GM06990 (cell line): ENCODE measurements around the gene ENDOD1.

Experiments used
- DNase-seq: peaks from one replicate; pipeline ENCODE4 v3.0.0-alpha.2; 2011; ENCODE audit not compliant: insufficient read length; ENCODE audit errors: extremely low read depth
- H3K27me3 ChIP-seq: replicated peaks from 2 replicates; pipeline ENCODE4 v1.6.0; 2011; ENCODE audit warnings: low read length; ENCODE audit not compliant: control insufficient read depth, insufficient read depth
- H3K36me3 ChIP-seq: 2 replicates; pipeline ENCODE4 v1.5.1; 2011; ENCODE audit warnings: low read length; ENCODE audit not compliant: control insufficient read depth, insufficient read depth
- H3K4me3 ChIP-seq: replicated peaks from 2 replicates; pipeline ENCODE4 v1.5.1; 2011; ENCODE audit warnings: low read depth, mild to moderate bottlenecking, control low read depth, low read length
- TF ChIP-seq, protein P1 (sequence below): IDR thresholded peaks from 2 replicates; pipeline ENCODE4 v1.5.1; 2011; ENCODE audit warnings: low read length, control low read depth, mild to moderate bottlenecking, inconsistent platforms; ENCODE audit not compliant: insufficient read depth, poor library complexity, severe bottlenecking

Gene ENDOD1

DNA sequence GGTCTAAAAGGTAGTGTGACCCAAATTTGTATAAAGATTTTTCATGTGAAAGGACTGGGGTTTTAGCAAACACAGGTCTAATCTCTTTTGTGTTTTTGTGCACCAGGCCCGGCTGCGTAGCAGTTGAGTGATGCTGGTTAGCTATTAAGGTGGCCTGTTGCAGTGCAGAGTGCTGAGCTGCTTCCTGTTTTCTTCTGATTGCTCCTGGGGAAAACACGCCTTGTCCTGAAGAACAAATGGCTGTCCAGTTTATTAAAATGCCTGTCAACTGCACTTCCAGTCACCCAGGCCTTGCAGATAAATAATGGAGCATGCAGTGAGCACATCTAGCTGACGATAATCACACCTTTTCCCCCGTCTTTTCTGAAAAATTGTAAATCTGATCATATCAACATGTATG, 21.1 kb upstream of the ENDOD1 start:
- no peaks in the 10 kb centered on the region for H3K27me3 ChIP-seq
- peak; percentile 49 for DNase-seq
- TF ChIP-seq, protein P1, sequence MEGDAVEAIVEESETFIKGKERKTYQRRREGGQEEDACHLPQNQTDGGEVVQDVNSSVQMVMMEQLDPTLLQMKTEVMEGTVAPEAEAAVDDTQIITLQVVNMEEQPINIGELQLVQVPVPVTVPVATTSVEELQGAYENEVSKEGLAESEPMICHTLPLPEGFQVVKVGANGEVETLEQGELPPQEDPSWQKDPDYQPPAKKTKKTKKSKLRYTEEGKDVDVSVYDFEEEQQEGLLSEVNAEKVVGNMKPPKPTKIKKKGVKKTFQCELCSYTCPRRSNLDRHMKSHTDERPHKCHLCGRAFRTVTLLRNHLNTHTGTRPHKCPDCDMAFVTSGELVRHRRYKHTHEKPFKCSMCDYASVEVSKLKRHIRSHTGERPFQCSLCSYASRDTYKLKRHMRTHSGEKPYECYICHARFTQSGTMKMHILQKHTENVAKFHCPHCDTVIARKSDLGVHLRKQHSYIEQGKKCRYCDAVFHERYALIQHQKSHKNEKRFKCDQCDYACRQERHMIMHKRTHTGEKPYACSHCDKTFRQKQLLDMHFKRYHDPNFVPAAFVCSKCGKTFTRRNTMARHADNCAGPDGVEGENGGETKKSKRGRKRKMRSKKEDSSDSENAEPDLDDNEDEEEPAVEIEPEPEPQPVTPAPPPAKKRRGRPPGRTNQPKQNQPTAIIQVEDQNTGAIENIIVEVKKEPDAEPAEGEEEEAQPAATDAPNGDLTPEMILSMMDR, result no peak

DNA sequence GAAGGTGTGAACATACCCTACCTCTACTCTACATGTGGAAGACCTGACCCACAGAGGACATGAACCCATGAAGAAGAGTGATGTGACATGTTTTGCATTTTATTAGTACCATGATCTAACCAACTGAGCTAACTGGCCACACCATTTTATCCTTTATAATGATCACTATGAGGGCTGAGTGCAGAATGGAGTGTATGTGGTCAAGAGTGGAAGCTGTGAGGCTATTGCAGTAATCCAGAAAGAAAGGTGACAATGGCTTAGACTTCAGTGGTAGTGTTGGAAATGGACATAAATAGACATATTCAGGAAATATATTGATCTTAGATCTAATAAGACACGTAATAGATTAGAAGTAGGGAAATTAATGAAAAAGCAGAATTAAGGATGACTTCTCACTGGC, 19.2 kb upstream of the ENDOD1 start:
- Histone ChIP-seq H3K36me3 (no peaks in the 10 kb centered on the region), H3K27me3 (no peaks in the 10 kb centered on the region), H3K4me3 (no peak overlapping the region)
- DNase-seq, result no peak
- TF ChIP-seq, protein P1, result no peak

More for the DNA sequence above, 21.1 kb upstream of the ENDOD1 start:
- Histone ChIP-seq H3K36me3 (no peaks in the 10 kb centered on the region), H3K4me3 (peak overlapping the region; percentile 94)

DNA sequence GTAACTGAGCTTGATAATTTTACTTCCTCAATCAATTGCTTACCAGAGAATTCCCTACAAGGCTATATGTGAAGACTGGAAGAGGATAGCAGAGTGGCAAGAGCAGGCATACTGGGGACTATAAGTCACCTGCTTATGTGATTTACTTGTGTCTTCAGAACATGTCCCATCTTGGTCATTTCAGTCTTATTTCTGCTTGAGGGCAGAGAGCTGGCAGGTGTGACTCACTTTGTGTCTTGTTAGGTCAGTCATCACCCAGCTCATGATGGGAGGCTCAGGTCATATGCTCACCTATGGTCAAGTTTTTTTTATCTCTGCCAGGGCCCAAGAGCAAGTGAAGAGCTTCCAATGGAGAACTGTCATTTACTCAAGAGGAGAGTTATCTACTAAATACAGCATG, 16.7 kb upstream of the ENDOD1 start:
- DNase-seq, result no peak
- no peaks in the 10 kb centered on the region for H3K36me3 ChIP-seq
- no peaks in the 10 kb centered on the region for H3K27me3 ChIP-seq
- H3K4me3 ChIP-seq, result no peak overlapping the region
- TF ChIP-seq, protein P1, result no peak

DNA sequence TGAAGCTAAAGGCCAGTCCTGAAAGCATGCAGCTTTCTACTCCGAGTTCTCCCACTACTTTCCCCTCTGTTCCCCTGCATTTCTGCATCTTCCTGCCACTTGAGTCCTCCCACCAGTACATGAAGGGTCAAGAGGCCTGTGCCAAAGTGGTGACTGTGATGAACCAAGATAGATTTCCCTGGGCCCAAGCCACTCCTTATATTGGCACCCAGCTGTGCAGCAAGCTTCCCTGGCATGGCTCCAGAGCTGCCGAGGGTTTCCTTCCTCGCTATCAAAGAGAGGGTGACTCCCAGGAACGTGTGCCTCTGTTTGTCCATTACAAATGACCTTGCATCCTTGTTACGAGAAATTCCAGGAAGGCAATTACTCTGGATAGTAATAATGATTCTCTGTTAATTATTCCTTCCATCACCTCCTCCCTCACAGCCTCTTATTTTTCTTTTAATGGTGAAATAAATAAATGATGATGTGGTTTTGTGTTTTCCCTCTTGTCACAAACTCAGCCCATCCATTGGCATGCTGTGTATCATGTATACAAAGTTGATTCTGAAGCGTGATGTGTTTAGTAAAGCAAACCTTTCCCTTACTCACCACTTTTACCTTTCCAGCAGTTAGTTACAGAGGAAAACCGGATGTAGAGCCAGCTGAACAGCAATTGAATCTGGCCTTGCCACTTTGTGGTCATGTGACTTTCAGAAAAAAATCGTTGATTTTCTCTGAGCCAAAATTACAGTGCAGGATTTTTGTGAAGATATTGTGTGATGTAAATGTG, 14.7 kb upstream of the ENDOD1 start:
- no peak for DNase-seq
- no peak overlapping the region for H3K4me3 ChIP-seq
- H3K27me3 ChIP-seq, result no peaks in the 10 kb centered on the region
- H3K36me3 ChIP-seq, result no peaks in the 10 kb centered on the region
- TF ChIP-seq, protein P1, result no peak

DNA sequence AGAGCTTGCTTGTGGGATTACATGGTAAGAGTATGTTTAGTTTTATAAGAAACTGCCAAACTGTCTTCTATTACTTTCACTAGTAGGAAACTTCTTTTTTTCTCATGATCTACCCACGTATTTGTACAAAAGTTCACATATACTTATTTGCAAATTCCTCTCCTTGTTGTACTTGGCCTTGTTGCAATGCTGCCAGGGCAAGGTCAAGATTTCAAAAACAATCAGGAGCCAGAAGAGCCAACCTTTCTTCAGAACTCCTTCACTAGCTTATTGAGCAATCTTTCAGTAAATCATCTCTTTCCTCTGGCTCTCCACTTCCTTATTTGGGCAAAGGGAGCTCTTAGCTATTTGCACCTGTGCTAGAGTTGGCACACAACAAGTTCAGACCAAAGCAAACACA, 13.2 kb upstream of the ENDOD1 start:
- Histone ChIP-seq H3K27me3 (no peaks in the 10 kb centered on the region), H3K4me3 (no peak overlapping the region), H3K36me3 (no peaks in the 10 kb centered on the region)
- TF ChIP-seq, protein P1, result no peak
- no peak for DNase-seq

DNA sequence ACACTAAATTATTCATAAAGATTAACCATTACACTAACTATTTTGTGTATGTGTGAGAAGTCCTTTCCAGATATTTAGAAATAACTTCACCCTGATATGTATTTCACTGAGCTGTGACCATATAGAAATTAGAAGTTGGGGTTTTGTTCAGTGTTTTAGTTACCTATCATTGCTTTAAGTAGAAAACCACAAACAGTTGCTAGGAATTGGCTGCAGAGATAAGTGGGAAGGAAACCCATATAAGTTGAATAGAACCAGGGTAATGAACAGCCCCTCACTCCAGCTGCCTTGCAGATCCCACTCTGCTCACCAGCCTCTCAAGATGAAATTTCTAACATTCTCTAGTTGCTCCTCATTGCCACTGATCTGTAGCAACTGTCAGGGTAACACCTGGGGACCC, 12.7 kb upstream of the ENDOD1 start:
- DNase-seq, result no peak
- TF ChIP-seq, protein P1, result no peak

More for the DNA sequence above, 12.7 kb upstream of the ENDOD1 start:
- Histone ChIP-seq H3K4me3 (no peak overlapping the region), H3K27me3 (no peaks in the 10 kb centered on the region), H3K36me3 (no peaks in the 10 kb centered on the region)
